ENCODE results near the gene SKI.
"Not testable (repeated sequence)": the region's sequence is repeated elsewhere in the genome, so short reads cannot be mapped to it uniquely, and the experiment has no call there.

The SKI gene

DNA sequence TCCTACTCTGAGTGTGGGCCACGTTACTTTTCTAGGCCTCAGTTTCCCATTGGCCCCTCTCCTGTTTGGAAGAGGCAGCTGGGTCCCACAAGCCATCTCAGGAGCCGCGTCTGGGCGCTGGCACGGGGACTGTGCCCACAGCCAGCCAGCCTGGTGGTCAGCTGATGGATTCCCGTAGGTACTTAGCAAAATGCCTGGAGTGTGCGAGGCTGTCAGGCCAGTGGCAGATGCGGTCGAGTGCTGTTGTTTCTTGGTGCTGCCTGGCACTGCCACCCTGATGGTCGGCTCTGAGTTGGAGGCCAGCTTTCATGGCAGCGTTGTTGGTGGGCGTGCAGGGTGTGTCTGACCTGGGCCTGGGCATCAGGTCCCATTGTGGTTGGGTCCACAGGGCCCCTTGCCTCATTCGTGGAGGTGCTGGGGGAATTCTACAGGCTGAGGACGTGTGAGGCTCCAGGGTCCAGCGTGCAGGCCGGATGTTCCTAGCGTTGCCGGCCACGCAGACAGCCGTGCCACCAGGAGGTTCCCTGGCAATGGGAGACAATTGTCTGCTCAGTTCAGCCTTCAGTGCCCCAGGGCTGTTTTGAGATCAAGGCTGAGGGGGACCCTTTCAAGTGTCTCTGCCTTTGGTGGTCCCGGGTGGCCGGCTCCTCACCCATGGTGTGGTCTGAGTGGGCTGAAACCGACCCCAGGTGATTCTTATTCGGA is 20.9 kb downstream of the SKI start:
- no peak for DNase-seq

DNA sequence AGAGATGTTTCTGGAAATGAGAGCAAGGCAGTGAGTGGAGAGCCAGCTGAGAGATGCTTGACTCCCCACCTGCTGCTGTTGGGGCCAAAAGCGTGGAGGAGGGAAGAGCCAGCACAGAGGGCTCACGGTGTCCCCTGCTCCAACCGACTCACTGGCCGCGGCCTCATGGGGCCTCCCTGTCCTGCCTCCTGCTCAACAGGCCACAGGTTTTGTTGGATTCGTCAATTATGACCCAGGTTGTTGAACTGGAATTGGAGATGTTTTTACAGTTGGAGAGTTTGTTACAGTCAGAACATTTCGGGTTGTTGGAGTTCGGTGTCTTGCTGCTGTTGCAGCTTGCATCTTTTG is 21.4 kb downstream of the SKI start:
- no peak for DNase-seq

DNA sequence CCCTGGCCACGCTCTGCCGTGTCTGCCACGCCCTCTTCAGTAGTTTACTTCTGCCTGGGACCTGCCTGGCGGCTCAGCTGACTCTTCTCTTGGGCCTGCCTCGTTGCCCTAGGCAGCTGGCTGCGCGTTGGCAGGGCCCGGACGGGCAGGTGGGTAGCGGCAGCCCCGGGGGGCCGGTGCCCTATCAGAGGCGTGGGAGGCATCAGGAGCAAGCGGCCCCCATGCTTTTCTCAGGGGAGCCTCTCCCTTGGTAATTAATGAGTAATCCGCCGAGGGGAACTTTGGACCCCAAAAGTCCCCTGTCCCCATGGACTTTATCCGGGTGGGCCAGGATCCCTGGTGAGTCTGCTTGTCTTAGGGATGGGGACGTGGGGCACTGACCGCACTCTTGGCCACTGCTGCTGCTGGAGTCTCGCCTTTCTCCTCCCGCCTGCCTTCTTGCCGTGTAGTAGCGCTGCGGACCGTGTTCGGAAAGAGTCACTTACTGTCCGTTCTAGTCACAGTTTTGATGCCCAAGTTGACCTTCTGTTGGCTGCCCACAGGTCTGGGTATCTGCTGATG is 22.7 kb downstream of the SKI start:
- DNase-seq = no peak

DNA sequence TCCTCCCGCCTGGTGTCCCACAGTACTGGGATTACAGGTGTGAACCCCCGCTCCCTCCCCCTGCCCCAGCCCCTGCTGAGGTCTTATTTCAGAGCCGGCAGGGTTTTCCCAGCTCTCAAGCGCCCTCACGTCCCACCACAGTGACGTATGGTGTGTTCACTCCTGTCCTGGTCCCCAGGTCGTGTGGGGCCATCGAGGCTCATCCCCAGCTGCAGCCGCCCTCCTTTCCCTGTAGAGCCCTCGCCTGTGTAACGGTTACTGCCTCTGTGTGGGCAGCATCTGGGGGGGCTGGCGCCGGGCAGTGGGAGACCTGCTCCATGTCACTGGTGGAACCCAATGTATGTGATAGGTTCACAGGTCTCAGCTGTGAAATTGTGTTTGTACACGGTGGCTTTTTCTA is 23.2 kb downstream of the SKI start:
- DNase-seq = no peak

DNA sequence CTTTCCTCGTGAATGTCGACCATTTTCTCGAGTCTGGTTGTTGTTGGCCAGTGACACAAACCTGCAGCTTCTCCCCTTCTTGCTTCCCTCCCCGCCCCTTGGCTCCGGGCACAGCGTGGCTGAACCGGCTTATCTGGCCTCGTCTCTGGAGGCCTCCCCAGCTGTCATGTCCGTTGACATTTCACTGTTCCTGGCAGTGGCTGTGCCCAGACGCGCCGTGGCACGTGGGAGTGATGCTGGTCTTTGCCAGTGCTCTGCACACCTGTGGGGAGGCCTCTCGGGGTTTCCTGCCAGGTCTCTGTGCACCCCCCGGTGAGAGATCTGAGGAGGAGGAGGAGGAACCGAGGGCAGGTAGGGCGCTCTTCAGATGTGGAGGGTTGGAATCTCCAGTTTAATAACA is 23.7 kb downstream of the SKI start:
- no peak for DNase-seq

DNA sequence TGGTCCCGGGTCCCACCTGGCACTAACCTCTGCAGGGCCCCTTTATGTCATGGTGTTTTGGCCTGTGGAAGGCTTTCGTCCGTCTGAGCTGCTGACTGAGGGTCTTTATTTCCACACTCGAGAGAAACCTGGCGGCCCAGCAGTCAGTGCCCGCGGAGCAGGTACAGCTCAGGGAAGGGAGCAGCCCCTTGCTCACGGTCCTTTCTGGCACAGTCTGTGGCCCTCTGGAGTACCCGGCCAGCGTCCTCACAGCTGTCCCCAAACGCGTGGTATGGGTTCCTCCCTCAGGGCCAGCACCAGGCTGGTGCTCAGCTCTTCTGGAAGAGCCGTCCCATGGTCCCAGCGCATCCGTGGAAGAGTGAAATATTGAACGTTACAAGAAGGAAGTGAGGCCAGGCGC is 24.3 kb downstream of the SKI start:
- no peak for DNase-seq

DNA sequence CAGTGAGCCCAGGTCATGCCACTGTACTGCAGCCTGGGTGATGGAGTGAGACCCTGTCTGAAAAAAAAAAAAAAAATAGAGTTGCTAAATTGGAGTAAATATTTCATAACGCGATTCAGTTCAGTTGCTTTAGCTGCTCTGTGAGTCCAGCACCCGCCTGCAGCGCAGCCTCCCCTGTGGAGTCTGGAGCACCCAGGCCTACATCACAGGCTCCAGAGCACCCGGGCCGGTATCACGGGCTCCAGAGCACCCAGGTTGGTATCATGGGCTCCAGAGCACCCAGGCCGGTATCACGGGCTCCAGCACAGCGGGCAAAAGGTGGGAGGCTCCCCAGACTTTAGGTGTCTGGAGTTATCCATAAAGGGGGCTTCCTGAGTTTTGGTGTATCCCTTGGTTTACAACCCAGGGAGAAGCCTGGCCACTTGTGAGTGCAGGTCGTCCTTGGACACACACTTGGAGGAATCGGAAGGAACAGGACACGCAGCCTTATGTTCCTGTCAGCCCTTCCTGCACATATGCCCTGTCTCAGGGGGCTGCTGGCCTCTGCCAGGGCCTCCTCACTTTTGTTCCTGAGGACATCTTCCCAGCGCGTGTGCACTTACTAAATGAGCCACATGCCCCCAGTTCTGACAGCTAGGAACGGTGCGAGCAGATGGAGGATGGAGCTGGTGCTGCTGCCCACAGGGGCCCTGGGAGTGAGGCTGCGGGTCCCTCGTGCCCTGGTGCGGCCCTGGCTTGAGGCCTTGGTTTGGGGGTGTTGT is 25.1 kb downstream of the SKI start:
- DNase-seq = no peak

DNA sequence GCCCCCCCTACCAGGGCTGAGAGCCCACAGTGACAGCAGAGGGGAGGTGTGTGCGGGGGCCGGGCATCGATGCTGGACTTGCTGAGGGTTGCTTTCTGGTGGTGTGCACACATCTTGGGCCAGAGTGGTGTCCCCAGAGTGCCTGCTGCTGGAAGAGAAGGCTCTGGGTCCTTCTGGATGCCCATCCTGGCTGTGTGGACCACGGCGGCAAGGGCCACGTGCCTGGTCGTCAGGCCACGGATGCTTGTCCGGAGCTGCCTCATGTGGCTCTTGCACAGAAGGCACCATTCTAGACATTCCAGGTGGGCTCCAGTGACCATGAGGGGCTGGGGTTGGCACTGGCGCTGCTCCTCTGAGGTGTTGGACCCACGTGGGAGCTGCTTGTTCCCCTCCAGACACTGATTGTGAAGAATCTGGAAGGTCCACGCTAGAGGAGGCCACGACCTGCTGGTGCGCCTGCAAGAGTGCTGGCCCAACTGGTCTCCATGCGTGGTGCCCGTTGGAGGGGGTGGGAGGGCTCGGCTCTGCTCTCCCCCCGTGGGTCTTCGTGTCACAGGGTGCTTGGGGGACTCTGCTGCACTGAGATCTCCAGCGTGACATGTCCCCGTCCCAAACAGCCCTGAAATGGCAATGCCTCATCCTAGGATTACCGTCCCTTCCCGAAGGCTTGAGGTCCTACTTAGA is 25.8 kb downstream of the SKI start:
- DNase-seq = no peak

DNA sequence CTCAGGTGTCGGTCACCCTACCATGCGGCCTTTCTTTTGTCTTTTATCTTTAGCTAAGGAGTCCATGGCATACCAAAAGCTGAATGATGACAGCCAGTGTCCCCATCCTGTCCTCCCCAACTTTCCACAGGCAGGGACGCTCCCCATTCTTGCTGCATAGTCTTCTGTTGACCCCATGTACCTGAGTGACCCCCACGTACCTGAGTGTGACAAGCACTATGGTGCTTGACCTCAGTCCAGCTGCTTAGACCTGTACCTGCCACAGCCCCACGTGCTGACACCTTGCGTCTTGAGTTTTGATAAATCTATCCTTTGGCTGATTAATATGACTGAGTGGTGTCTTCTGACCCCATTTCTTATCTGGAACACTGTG is 26.9 kb downstream of the SKI start:
- DNase-seq = no peak

DNA sequence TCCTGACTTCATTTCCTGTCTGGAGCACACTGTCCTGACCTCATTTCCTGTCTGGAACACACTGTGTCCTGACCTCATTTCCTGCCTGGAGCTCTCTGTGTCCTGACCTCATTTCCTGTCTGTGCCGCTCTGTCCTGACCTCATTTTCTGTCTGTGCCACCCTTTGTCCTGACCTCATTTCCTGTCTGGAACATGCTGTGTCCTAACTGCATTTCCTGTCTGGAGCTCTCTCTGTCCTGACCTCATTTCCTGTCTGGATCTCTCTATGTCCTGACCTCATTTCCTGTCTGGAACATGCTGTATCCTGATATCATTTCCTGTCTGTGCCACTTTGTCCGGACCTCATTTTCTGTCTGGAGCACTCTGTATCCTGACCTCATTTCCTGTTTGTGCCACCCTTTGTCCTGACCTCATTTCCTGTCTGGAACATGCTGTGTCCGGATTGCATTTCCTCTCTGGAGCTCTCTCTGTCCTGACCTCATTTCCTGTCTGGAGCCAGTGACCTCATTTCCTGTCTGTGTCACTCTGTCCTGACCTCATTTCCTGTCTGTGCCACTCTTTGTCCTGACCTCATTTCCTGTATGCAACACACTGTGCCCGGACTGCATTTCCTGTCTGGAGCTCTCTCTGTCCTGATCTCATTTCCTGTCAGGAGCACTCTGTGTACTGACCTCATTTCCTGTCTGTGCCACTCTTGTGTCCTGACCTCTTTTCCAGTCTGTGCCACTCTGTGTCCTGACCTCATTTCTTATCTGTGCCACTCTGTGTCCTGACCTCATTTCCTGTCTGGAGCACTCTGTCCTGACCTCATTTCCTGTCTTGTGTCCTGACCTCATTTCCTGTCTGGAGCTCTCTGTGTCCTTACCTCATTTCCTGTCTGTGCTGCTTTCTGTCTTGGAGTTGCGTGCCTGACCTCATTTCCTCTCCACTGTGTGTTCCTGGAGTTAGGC is 27.6 kb downstream of the SKI start:
- DNase-seq = no peak

DNA sequence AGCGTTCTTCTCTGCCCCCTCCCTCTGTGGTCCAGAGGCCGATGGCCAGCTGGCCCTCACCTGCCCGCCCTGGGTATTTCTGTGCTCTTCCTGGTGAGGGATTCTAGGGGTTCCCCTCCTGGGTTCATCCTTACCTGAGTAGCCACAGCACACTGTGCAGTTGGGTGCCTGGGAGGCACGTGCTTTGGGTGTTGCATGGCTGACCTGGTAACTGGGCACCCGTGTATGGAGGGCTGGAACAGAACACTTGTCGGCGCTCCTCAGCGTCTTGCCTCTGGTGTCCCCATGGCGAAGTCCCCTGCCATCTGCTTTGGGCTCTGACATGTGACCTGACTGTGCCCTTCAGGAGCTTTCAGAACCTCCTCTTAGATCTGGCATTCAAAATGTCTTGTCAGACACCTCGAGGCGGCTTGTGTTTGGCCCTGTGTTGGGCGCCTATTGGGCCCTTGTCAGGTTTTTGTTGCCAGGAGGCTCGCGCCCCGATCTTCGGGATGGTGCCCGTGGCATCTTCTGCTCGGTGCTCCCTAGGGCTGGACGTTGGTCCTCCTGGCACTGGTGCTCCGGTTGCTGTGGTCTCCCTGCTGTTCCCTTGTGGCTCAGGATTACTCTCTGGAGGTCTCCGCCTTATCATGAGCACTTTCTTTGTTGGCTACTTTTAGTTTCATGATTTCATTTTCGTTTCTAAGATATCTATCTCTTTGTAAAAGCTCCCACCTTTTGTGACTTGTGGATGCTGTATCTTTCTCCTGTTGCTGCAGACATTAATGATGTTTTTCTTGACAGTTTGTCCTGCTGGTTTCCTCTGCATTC is 28.5 kb downstream of the SKI start:
- no peak for DNase-seq

DNA sequence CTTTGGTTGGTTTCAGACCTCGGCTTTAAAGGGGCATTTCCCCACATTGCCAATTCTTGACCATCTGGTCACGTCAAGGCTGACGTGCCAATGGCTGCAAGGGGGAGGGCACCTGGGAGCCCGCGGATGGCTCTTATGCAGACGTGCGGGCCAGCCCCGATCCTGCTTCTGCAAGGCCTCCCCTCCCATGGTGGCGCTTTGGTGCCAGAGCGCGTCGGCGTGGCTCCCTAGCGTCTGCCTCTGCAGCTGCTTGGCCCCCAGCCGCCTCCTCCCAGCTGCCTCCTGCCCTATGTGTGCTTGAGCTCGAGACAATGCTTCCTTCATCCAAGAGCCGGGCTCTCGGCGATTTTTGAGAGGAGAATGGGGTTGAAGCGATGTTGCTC is 29.1 kb downstream of the SKI start:
- no peak for DNase-seq

DNA sequence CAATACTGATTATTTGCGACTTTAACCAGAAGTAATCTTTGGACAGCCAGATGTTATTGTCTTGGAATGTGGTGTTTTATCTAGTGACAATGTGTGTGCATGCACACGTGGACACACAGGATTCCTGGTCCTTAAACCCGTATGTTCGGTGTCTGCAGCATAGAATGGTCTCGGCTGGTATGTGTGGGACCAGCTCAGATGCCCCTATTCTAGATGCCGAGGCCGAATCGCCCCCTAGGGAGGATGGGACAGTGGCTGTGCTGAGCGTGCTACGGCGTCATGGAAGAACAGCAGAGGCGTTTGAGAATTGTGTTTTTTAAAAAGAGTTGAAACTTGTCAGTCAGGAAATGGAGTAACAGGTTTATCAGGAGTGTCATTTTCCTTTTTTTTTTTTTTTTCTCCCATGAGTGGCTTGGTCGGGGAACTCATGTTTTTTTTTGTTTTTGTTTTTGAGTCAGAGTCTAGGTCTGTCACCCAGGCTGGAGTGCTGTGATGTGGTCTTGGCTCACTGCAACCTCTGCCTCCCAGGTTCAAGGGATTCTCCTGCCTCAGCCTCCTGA is 30.1 kb downstream of the SKI start:
- no peak for DNase-seq

DNA sequence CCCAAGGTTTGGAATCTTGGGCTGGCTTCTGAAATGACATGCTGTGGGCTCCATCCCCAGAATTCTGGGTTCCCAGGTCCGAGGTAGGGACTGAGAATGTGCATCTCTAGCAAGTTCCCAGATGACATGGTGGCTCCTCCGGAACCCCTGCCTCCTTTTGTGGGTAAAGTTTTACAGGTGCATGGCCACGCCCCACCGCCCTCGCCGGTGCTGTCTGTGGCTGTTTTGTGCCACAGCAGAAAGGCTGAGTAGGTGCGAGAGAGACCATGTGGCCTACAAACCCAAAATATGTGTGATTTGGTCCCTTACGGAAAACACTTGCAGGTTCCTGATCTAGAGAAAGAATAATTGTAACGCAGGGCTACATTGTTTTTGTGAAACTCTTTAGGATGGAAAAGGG is 30.9 kb downstream of the SKI start:
- no peak for DNase-seq

DNA sequence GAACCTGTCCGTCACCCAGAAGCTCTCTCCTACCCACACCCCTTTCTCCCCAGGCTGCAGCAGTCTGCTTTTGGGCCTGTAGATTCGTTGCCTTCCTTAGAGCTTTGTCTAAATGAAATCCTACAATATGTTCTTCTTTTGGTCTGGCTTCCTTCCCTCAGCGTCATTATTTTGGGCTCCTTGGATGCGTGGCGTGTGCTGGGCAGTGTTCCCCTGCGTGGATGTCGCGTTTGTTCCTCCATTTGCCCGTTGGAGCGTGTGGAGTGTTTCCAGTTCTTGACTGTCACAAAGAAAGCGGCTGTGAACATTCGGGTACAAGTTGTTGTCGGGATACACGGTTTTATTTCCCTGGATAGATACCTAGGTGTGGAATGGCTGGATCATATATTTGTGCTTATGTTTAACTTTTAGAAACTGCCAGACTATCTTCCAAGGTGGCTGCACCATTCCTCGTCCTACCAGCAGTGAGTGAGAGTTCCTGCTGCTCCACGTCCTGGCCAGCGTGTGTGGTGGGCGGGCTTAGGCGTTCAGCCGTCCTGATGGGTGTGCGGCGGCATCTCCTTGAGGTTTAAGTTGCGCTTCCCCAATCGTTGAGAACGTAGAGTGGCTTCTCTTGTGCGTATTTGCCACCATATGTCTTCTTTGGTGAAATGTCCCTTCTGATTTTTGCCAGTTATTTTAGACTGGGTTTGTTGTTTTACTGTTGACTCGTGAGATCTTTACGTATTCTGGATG is 31.7 kb downstream of the SKI start:
- DNase-seq = no peak

DNA sequence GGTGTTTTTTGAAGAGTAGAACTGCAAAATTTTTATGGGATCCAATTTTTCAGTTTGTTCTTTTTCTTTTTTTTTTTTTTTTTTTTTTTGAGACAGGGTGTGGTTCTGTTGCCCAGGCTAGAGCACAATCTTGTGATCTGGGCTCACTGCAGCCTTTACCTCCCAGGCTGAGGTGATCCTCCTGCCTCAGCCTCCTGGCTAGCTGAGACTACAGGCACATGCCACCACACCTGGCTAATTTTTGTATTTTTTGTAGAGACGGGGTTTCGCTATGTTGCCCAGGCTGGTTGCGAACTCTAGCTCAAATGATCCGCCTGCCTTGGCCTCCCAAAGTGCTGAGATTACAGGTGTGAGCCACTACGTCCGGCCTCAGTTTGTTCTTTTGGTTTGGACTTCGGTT is 32.4 kb downstream of the SKI start:
- DNase-seq = not testable (repeated sequence)

DNA sequence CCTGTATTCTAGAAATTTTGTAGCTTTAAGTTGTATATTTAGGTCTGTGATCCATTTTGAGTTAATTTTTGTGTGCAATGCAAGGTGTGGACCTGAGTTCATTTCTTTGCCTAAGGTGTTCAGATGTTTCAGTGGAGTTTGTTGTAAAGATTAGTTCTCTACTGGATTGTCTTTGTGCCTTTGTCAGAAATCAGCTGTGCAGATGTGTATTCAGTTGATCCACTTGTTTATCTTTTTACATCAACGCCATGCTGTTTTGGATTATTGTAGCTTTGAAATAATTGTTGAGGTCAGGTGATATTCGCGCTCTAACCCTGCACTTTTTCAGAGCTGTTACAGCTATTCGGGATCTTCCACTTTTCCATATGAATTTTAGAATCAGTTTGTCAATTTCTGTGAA is 32.8 kb downstream of the SKI start:
- DNase-seq = no peak

DNA sequence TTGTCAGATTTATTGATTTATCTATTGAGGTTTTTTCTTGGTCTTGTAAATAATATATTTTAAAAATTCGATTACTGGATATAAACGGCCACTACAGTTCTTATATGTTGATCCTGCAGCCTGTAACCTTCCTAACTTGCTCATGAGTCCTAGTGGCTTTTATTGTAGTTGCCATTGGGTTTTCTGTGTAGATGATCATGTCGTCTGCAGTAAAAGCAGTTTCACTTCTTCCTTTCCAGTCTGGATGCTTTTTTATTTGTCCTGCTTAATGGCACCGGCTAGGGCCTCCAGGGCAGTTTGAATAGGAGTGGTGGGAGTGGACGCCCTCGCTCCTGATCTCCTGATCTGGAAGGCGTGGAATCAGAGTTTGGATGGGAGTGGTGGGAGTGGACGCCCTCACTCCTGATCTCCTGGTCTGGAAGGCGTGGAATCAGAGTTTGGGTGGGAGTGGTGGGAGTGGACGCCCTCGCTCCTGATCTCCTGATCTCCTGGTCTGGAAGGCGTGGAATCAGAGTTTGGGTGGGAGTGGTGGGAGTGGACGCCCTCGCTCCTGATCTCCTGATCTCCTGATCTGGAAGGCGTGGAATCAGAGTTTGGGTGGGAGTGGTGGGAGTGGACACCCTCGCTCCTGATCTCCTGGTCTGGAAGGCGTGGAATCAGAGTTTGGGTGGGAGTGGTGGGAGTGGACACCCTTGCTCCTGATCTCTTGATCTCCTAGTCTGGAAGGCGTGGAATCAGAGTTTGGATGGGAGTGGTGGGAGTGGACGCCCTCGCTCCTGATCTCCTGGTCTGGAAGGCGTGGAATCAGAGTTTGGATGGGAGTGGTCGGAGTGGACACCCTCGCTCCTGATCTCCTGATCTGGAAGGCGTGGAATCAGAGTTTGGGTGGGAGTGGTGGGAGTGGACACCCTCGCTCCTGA is 33.6 kb downstream of the SKI start:
- not testable (repeated sequence) for DNase-seq

DNA sequence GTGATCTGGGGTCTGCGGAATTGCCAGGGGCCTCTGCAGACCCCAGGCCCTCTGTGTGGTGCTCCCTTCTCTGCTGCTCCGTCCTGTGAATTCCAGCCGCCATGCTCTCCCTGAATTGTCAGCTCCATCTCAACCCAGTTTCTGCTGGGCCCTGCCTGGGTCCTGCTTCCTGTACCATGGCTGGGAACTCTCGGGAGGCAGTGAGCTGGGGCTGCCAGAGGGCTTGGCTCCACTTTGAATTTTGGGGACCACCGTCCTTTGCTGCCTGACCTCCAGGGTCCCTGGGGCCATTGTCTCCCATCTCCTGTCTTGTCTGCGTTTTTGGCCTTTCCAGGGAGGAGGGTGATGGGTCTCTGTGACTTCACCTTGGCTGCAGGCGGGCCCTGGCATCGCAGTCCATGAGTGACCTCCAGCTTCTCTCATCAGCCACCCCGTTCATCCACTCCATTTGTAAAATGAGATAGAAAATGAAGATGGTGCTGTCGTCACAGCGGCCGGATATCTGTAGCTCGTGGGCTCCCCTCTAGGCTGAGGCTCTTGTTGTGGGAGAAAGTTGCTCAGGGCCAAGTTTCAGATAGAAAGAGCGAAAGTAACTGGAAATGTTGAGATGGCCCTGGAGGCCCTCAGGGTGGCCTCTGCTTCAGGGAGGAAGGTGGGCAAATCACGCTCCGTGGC is 38.3 kb downstream of the SKI start:
- DNase-seq = no peak

Data from cortex of kidney (tissue), 1 donor.